HG03064 (cell line): Measurements from ENCODE around the gene CYBC1.

Source experiments
- ATAC-seq: cut with Tn5 transposase; IDR thresholded peaks from one replicate; pipeline ENCODE4 v1.9.1; 2021; ENCODE audit warnings: low read depth; ENCODE audit not compliant: unreplicated experiment

CYBC1 gene

GRCh38 chr17:82449131-82449882, 1.2 kb downstream of the CYBC1 start:
- no peak for ATAC-seq

GRCh38 chr17:82447876-82448275, 2.7 kb downstream of the CYBC1 start:
- no peak for ATAC-seq

- no peak for ATAC-seq
Observed at GRCh38 chr17:82446649-82447048, 3.9 kb downstream of the CYBC1 start.

GRCh38 chr17:82446124-82446523, 4.4 kb downstream of the CYBC1 start:
- ATAC-seq, result no peak

- ATAC-seq, result no peak
Observed at GRCh38 chr17:82445542-82445941, 5.0 kb downstream of the CYBC1 start.

- ATAC-seq, result no peak
Observed at GRCh38 chr17:82444941-82445521, 5.5 kb downstream of the CYBC1 start.

- ATAC-seq, result no peak
Observed at GRCh38 chr17:82444284-82444893, 6.2 kb downstream of the CYBC1 start.

GRCh38 chr17:82443465-82444283, 6.9 kb downstream of the CYBC1 start:
- no peak for ATAC-seq

- ATAC-seq, result no peak
Observed at GRCh38 chr17:82442643-82443464, 7.7 kb downstream of the CYBC1 start.

GRCh38 chr17:82441691-82442487, 8.7 kb downstream of the CYBC1 start:
- ATAC-seq, result no peak

- no peak for ATAC-seq
Observed at GRCh38 chr17:82440991-82441627, 9.4 kb downstream of the CYBC1 start.

GRCh38 chr17:82440469-82440981, 10.0 kb downstream of the CYBC1 start:
- ATAC-seq, result no peak

- no peak for ATAC-seq
Observed at GRCh38 chr17:82439829-82440365, 10.7 kb downstream of the CYBC1 start.

- no peak for ATAC-seq
Observed at GRCh38 chr17:82439194-82439828, 11.2 kb downstream of the CYBC1 start.

- ATAC-seq, result no peak
Observed at GRCh38 chr17:82438401-82439193, 12.0 kb downstream of the CYBC1 start.

GRCh38 chr17:82437325-82437668, 13.3 kb downstream of the CYBC1 start:
- ATAC-seq, result no peak

- no peak for ATAC-seq
Observed at GRCh38 chr17:82436601-82437324, 13.8 kb downstream of the CYBC1 start.
